HEK293 (cell line): ENCODE measurements around the gene MRRF.
"Not testable (repeated sequence)": the region's sequence is repeated elsewhere in the genome, so short reads cannot be mapped to it uniquely, and the experiment has no call there.

Source experiments
- CTCF ChIA-PET: fragments of 350-600 bp; formaldehyde crosslinking; extraction: SDS; loops from one replicate; lab custom pipeline; 2021; ENCODE audit warnings: antibody characterized with exemption; lab: Yijun Ruan, JAX
- POLR2A ChIA-PET: fragments of 300-600 bp; formaldehyde crosslinking; extraction: SDS; loops from one replicate; lab custom pipeline; 2020; ENCODE audit warnings: antibody characterized with exemption, inconsistent platforms; lab: Yijun Ruan, JAX
- H3K27ac ChIP-seq: fragments of 200-500 bp; sonication (Bioruptor generic); 2 replicates; pipeline ENCODE4 v1.5.1; 2014; ENCODE audit warnings: low read depth, low read length, control low read depth, inconsistent platforms; ENCODE audit errors: extremely low read depth
- H3K36me3 ChIP-seq, 2 experiments: fragments of 200-500 bp in 1 of 2; sonication (Bioruptor generic) in 1 of 2; 1 replicate in 1 of 2; 2 replicates in 1 of 2; pipeline ENCODE4 v1.5.1; 2014 to 2017; ENCODE audit warnings: inconsistent platforms in 2 of 2, low read length in 2 of 2; ENCODE audit not compliant: control insufficient read depth in 2 of 2, insufficient read depth in 1 of 2
- H3K4me1 ChIP-seq: fragments of 200-500 bp; sonication (Bioruptor generic); 2 replicates; pipeline ENCODE4 v1.5.1; 2014; ENCODE audit warnings: mild to moderate bottlenecking, low read length, inconsistent platforms; ENCODE audit not compliant: control insufficient read depth, insufficient read depth
- H3K4me3 ChIP-seq: 2 replicates; pipeline ENCODE4 v1.5.1; 2011; ENCODE audit warnings: low read depth, mild to moderate bottlenecking, control low read depth, low read length, moderate library complexity
- H3K9me3 ChIP-seq: fragments of 200-500 bp; sonication (Bioruptor generic); 2 replicates; pipeline ENCODE4 v1.5.1; 2014; ENCODE audit warnings: low read depth, low read length, inconsistent platforms; ENCODE audit not compliant: control insufficient read depth, insufficient read depth
- CTCF ChIP-seq: fragments of 450-650 bp; formaldehyde crosslinking; IDR thresholded peaks from 2 replicates; pipeline ENCODE4 v1.5.1; 2016; ENCODE audit warnings: missing biosample characterization, missing genetic modification characterization
- GLI2 ChIP-seq: fragments of 450-650 bp; formaldehyde crosslinking; IDR thresholded peaks from 2 replicates; pipeline ENCODE4; 2017; ENCODE audit warnings: missing biosample characterization, missing genetic modification characterization, low read depth, borderline replicate concordance
- KLF16 ChIP-seq: fragments of 450-650 bp; formaldehyde crosslinking; IDR thresholded peaks from 2 replicates; pipeline ENCODE4 v1.5.1; 2017; ENCODE audit warnings: missing biosample characterization, missing genetic modification characterization
- KLF7 ChIP-seq: fragments of 450-650 bp; formaldehyde crosslinking; IDR thresholded peaks from 2 replicates; pipeline ENCODE4 v1.5.1; 2016; ENCODE audit warnings: missing biosample characterization, missing genetic modification characterization, borderline replicate concordance
- MEIS1 ChIP-seq: sonication (generic); formaldehyde crosslinking; IDR thresholded peaks from 2 replicates; pipeline ENCODE4 v1.8.1; 2022; ENCODE audit warnings: missing genetic modification reagents, mild to moderate bottlenecking, borderline replicate concordance
- OVOL3 ChIP-seq: fragments of 450-650 bp; formaldehyde crosslinking; IDR thresholded peaks from 2 replicates; pipeline ENCODE4 v1.5.1; 2016; ENCODE audit warnings: missing biosample characterization, missing genetic modification characterization
- PATZ1 ChIP-seq: fragments of 450-650 bp; formaldehyde crosslinking; IDR thresholded peaks from 2 replicates; pipeline ENCODE4 v1.5.1; 2016; ENCODE audit warnings: missing biosample characterization, missing genetic modification characterization
- ZBTB26 ChIP-seq: fragments of 450-650 bp; formaldehyde crosslinking; optimal IDR thresholded peaks from 2 replicates; pipeline ENCODE3; 2016; ENCODE audit warnings: missing biosample characterization, mild to moderate bottlenecking, missing genetic modification characterization
- ZNF146 ChIP-seq: fragments of 450-650 bp; formaldehyde crosslinking; IDR thresholded peaks from 2 replicates; pipeline ENCODE4 v1.5.1; 2016; ENCODE audit warnings: missing biosample characterization, missing genetic modification characterization
- ZNF239 ChIP-seq: fragments of 450-650 bp; formaldehyde crosslinking; IDR thresholded peaks from 2 replicates; pipeline ENCODE4 v1.5.1; 2016; ENCODE audit warnings: missing biosample characterization, missing genetic modification characterization
- ZNF37A ChIP-seq: fragments of 450-650 bp; IDR thresholded peaks from 2 replicates; pipeline ENCODE4 v1.5.1; 2018; ENCODE audit warnings: missing biosample characterization, missing genetic modification characterization
- ZNF426 ChIP-seq: fragments of 450-650 bp; formaldehyde crosslinking; IDR thresholded peaks from 2 replicates; pipeline ENCODE4 v1.5.1; 2017; ENCODE audit warnings: missing biosample characterization, missing genetic modification characterization, mild to moderate bottlenecking, inconsistent platforms, moderate library complexity
- ZNF510 ChIP-seq: fragments of 450-650 bp; formaldehyde crosslinking; IDR thresholded peaks from 2 replicates; pipeline ENCODE4 v1.5.1; 2018; ENCODE audit warnings: mild to moderate bottlenecking, missing genetic modification characterization, missing biosample characterization; ENCODE audit not compliant: insufficient replicate concordance
- ZNF626 ChIP-seq: fragments of 450-650 bp; sonication (Bioruptor Pico); formaldehyde crosslinking; IDR thresholded peaks from 2 replicates; pipeline ENCODE4 v1.5.1; 2018; ENCODE audit warnings: missing biosample characterization, missing genetic modification characterization, inconsistent platforms
- ZNF654 ChIP-seq: fragments of 450-650 bp; formaldehyde crosslinking; IDR thresholded peaks from 2 replicates; pipeline ENCODE4 v1.5.1; 2016; ENCODE audit warnings: low read depth, missing biosample characterization, missing genetic modification characterization
- ZNF660 ChIP-seq: fragments of 450-650 bp; IDR thresholded peaks from 2 replicates; pipeline ENCODE4 v1.5.1; 2018; ENCODE audit warnings: missing biosample characterization, mild to moderate bottlenecking, missing genetic modification characterization
- ZNF704 ChIP-seq: fragments of 450-650 bp; formaldehyde crosslinking; IDR thresholded peaks from 2 replicates; pipeline ENCODE4 v1.5.1; 2016; ENCODE audit warnings: missing biosample characterization, missing genetic modification characterization
- ZXDB ChIP-seq: fragments of 450-650 bp; formaldehyde crosslinking; IDR thresholded peaks from 2 replicates; pipeline ENCODE4 v1.5.1; 2016; ENCODE audit warnings: missing biosample characterization, missing genetic modification characterization

MRRF gene

GRCh38 chr9:122322553-122322952 is 57.9 kb downstream of the MRRF start (continued):
- TF ChIP-seq CTCF = no peak
- TF ChIP-seq, all 188 proteins: peak for 0

GRCh38 chr9:122324665-122325064 is 60.0 kb downstream of the MRRF start:
- peaks cover 0 to 42% of the 10 kb centered on the region in 2 experiments; a peak in 2 of 3 replicates for H3K36me3 ChIP-seq
- CTCF ChIA-PET = interaction anchor here (0.8 kb wide), 1 partner anchor 200 kb away, joined by 3 read pairs; no protein-coding TSS in a partner anchor
- H3K9me3 ChIP-seq, H3K4me1 ChIP-seq, H3K27ac ChIP-seq, H3K4me3 ChIP-seq, POLR2A ChIA-PET: not testable (repeated sequence)

GRCh38 chr9:122325124-122325523 is 60.4 kb downstream of the MRRF start:
- Histone ChIP-seq H3K27ac (no peak overlapping the region), H3K4me3 (no peak overlapping the region), H3K4me1 (no peaks in the 10 kb centered on the region), H3K9me3 (no peaks in the 10 kb centered on the region), H3K36me3 (peaks cover 0 to 43% of the 10 kb centered on the region in 2 experiments; a peak in 2 of 3 replicates)
- TF ChIP-seq ZNF626 (tag by site-specific recombination) (no peak), PATZ1 (tag by site-specific recombination) (no peak), KLF16 (no peak), GLI2 (tag by site-specific recombination) (no peak), ZNF426 (tag by site-specific recombination) (no peak)
- ChIA-PET POLR2A (interaction anchor here (0.6 kb wide), 2 partner anchors 26 to 32 kb away, joined by 4 to 5 read pairs; no protein-coding TSS in a partner anchor), CTCF (interaction anchor here (0.8 kb wide), 1 partner anchor 200 kb away, joined by 3 read pairs; no protein-coding TSS in a partner anchor)

GRCh38 chr9:122327175-122327574 is 62.5 kb downstream of the MRRF start:
- ChIA-PET CTCF (interaction anchor here (2.3 to 2.6 kb wide), 2 partner anchors 23 to 229 kb away, joined by 15 to 22 read pairs; no protein-coding TSS in a partner anchor), POLR2A (no interaction called here)
- Histone ChIP-seq H3K4me3 (no peak overlapping the region), H3K36me3 (peaks cover 0 to 43% of the 10 kb centered on the region in 2 experiments; a peak in 2 of 3 replicates), H3K27ac (no peak overlapping the region), H3K9me3 (no peaks in the 10 kb centered on the region), H3K4me1 (no peaks in the 10 kb centered on the region)
- TF ChIP-seq ZNF239 (no peak), ZNF704 (no peak), ZXDB (tag by site-specific recombination) (no peak), ZNF510 (tag by site-specific recombination) (no peak), ZNF660 (tag by site-specific recombination) (no peak), ZNF37A (tag by site-specific recombination) (no peak), KLF7 (no peak), ZNF146 (no peak), ZNF654 (no peak), ZBTB26 (tag by site-specific recombination) (no peak), MEIS1 (no peak), OVOL3 (no peak)
